ENCODE measurements around the gene ELFN1. TPM values are rescaled to one million over a fixed set of nuclear protein-coding genes. Genes with fewer than 3 reads are reported as not detected.

Gene ELFN1
- total RNA-seq, 1 donor, result 1.6 TPM

GRCh38 chr7:1733206-1733907 lies 63.3 kb downstream of the ELFN1 start:
- no peak overlapping the region for H3K4me3 ChIP-seq (ENCODE audit: low read depth, low read length)
- TF ChIP-seq CTCF (IDR thresholded peaks at IDR 0.05; ENCODE audit: insufficient read depth, low read length), result no peak
- DNase-seq (ENCODE audit: low read depth), result no peak

- DNase-seq (ENCODE audit: low read depth), result no peak
- TF ChIP-seq CTCF (IDR thresholded peaks at IDR 0.05; ENCODE audit: insufficient read depth, low read length), result no peak
- H3K4me3 ChIP-seq (ENCODE audit: low read depth, low read length), result no peak overlapping the region
These were observed 64.0 kb downstream of the ELFN1 start for GRCh38 chr7:1733908-1734730.

GRCh38 chr7:1735262-1735661 lies 65.2 kb downstream of the ELFN1 start:
- TF ChIP-seq CTCF (IDR thresholded peaks at IDR 0.05; ENCODE audit: insufficient read depth, low read length), result no peak
- no peak for DNase-seq (ENCODE audit: low read depth)
- no peak overlapping the region for H3K4me3 ChIP-seq (ENCODE audit: low read depth, low read length)

GRCh38 chr7:1735806-1736483 lies 65.9 kb downstream of the ELFN1 start:
- H3K4me3 ChIP-seq (ENCODE audit: low read depth, low read length), result no peak overlapping the region
- no peak for TF ChIP-seq CTCF (IDR thresholded peaks at IDR 0.05; ENCODE audit: insufficient read depth, low read length)
- DNase-seq (ENCODE audit: low read depth), result no peak

- no peak for DNase-seq (ENCODE audit: low read depth)
- no peak overlapping the region for H3K4me3 ChIP-seq (ENCODE audit: low read depth, low read length)
- no peak for TF ChIP-seq CTCF (IDR thresholded peaks at IDR 0.05; ENCODE audit: insufficient read depth, low read length)
These were observed 66.4 kb downstream of the ELFN1 start for GRCh38 chr7:1736484-1736817.

- no peak for TF ChIP-seq CTCF (IDR thresholded peaks at IDR 0.05; ENCODE audit: insufficient read depth, low read length)
- H3K4me3 ChIP-seq (ENCODE audit: low read depth, low read length), result no peak overlapping the region
- no peak for DNase-seq (ENCODE audit: low read depth)
These were observed 66.8 kb downstream of the ELFN1 start for GRCh38 chr7:1736830-1737229.
